ENCODE data around the gene DBN1.

DBN1 gene

DNA sequence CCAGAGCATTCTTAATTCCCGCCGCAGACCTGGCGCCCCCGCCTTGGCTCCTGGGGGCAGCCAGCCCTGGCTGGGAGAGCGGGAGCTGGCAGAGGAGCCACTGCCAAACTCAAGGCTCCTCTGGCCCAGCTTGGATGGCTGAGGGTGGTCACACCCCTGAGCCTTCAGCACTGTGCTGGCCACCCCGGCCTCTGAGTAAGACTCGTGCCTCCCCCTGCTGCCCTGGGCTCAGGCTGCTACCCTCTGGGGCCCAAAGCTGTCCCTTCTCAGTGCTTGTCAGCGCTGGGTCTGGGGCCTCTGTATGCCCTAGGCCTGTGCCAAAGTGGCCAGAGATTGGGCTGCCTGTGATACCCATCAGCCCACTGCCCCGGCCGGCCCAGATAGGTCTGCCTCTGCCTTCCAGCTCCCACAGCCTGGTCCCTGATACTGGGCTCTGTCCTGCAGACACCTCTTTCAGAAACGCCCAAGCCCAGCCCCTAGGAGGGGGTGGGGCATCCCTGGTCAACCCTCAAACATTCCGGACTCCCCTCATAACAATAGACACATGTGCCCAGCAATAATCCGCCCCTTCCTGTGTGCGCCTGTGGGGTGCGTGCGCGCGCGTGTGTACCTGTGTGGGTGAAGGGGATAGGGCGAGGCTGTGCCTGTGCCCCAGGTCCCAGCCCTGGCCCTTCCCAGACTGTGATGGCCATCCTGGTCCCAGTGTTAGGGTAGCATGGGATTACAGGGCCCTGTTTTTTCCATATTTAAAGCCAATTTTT is 31.2 kb downstream of the DBN1 start:
- no peak for DNase-seq

DNA sequence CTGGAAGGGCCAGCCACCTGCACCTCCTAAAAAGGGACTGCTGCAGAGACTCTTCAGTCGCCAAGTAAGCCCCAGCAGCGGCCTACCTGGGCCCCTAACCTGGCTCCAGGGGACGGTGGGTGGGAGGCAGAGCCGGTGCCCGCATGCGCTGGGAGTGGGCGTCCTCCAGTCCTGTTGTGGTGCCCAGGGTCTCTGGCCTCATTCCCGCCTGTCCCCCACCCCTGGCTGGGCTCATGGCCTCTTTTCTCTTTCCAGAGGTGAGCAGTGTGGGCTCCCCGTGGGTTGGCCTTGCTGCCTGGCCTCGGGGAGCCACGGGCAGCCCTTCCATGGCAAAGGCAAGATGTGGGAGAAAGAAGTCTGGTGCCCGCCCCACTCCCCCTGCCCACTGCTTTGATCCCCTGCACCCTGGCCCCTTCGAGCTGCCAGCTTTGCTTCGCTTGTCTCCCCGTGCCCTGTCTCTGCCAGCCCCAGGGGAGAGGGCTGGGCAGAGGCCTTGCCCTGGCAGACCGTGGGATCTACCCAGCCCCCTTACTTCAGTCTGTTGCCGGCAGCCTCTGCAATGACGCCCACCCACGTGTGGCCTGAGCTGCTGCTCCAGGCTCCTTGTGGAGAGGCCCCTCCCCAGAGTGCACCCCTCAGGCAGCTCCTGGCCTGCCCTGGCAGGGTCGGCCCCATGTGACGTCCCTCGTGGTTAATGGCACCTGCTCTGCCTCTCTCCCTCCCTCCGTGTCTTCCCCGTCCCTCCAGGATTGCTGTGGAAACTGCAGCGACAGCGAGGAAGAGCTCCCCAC is 32.2 kb downstream of the DBN1 start:
- DNase-seq: no peak

DNA sequence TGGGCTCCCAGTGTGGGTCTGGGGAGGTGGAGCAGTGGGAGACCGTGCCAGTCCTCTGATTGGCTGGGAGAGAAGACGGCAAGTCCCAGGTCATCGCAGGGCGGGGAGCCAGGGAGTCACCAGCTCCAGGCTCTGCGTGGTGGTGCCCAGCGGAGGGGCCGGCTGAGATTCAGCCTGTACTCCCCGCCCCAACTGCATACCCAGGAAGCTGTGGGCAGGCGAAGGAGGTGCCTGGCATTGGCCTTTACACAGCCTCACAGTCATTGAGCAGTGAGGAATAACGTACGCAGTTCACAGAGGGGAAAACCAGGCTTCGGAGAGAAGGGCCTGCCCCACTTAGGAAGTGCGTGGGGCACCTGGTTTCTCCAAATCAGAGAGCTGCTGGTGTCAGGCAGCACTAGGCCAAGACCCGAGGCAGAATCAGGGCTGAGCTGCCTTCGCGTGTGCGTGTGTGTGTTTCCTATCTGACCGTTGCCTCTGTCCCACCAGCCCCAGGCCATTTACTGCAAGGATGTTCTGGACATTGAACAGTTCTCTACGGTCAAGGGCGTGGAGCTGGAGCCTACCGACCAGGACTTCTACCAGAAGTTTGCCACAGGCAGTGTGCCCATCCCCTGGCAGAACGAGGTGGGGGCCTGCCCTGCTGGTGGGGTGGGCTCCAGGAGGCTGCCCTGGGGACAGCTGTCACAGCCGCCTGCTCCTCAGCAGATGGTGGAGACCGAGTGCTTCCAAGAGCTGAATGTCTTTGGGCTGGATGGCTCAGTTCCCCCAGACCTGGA is 33.0 kb downstream of the DBN1 start:
- no peak for DNase-seq

DNA sequence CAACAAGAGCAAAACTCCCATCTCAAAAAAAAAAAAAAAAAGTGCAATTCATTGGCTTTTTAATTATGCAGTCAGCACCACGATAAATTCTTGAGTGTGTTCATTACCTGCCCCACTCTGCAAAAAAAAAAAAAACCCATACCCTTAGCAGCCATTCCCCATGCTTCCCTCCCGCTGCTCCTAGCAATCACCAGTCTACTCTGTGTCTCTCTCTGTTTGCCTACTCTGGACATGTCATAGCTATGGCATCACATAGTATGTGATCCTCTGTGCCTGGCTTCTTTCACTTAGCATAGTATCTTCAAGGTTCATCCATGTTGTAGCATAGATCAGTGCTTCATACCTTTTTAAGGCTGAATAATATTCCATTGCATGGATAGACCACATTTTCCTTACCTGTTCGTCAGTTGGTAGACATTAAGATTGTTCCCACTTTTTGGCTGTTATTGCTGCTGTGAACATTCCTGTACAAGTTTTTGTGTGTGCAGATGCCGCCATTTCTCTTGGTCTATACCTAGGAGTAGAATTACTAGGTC is 33.8 kb downstream of the DBN1 start:
- no peak for DNase-seq

DNA sequence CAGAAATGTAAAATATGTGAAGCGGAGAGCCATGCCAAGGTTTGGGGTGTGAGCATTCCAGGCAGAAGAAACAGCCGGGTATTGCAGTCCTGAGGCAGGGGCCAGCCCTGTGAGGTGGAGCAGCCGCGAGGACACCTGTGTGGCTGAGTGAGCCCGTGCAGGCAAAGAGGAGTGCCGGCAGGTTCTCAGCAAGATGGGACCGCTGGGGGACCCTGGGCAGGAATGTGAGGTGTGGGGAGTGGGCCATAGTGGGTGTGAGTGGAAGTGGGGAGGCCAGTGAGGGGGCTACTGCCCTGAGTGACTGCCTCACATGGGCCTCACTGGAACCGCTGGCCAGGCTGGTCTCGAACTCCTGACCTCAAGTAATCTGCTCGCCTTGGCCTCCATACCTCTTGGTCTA is 35.0 kb downstream of the DBN1 start:
- DNase-seq: no peak

DNA sequence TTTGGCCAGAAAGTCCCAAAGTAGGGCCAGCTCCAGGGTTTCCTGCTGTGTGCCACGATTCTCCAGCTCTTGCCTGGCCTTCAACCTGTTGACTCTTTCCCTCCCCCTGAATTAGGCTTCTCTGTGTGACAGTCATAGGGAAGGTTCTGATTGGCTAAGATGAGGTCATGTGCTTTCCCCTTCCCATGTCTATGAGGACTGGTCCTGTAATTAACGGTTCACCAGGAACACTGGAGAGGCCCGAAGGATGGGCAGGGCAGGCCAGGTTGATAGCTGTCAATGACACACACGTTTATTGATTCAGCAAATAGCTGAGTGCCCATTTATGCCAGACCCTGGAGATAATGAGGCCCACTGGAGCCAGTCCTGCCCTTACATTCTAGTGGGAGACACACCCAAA is 35.8 kb downstream of the DBN1 start:
- DNase-seq: peak in 2 of 3 experiments; percentile 19 to 45

DNA sequence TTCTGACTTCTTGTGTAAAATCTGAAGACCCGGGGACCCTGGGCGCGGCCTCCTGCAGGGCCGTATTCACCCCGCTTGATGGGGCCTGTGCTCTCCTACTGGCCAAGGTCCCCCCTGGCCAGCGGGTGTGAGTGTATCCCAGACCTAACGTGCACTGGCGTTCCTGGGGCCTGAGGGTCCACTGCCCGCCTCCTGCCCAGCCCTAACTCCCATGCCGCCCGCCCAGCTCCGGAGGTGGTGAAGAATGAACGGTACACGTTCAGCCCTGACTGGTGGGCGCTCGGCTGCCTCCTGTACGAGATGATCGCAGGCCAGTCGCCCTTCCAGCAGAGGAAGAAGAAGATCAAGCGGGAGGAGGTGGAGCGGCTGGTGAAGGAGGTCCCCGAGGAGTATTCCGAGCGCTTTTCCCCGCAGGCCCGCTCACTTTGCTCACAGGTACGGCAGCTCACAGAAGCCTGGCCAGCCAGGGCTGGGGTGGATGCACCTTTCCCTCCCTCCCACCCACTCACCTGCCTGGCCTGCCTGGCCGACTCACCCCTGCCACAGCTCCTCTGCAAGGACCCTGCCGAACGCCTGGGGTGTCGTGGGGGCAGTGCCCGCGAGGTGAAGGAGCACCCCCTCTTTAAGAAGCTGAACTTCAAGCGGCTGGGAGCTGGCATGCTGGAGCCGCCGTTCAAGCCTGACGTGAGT is 37.4 kb downstream of the DBN1 start:
- DNase-seq: no peak

DNA sequence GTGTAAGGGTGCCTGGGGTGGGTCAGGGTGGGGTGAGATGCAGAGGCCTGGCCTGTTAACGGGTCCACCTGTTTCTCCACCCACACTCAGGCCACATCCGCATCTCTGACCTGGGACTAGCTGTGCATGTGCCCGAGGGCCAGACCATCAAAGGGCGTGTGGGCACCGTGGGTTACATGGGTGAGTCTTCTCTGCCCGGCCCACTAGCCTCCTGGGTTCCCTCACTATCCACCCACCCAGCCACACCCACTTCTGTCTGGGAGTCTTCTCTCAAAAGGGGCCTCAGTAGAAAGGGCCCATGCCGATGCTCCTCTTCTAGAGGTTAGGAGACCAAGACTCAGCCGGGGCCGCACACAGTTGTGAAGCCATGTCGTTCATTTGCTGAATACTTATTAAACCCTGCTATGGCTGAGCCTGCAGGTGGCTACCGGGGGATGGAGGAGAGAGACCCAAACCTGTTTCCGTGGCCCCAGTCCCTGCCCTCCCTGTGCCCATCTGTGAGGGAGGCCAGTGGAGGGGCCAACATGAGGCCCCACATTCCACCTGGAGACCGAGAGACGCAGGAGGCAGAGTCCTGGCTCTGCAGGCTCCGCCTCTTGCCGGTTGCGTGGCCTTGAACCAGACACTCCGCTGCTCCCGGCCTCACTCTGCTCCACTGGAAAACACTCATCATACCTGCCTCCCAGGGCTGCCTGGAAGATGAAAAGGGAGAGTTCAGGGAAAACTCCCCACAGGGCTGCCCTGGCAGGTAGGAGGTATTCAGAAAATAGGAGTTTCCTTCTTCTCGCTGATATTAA is 38.3 kb downstream of the DBN1 start:
- no peak for DNase-seq

DNA sequence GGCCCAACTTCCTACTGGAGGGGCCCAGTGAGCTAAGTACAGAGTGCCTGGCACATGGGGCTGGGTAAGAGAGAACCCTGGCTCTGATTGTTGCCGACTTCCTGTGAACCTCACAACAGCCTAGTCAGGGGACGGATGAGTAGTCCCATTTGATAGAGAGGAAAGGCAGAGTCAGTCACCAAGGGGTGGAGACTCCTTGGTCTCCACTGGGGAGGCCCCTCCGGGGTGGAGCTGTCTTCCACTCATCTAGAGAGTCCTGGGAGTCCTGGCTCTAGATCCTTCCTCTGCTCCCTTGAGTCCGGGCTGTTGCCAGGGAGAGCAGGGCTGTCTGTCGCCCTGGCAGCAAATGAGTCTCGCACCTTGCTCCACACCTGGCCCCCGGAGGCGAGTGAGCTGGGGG is 39.0 kb downstream of the DBN1 start:
- no peak for DNase-seq

DNA sequence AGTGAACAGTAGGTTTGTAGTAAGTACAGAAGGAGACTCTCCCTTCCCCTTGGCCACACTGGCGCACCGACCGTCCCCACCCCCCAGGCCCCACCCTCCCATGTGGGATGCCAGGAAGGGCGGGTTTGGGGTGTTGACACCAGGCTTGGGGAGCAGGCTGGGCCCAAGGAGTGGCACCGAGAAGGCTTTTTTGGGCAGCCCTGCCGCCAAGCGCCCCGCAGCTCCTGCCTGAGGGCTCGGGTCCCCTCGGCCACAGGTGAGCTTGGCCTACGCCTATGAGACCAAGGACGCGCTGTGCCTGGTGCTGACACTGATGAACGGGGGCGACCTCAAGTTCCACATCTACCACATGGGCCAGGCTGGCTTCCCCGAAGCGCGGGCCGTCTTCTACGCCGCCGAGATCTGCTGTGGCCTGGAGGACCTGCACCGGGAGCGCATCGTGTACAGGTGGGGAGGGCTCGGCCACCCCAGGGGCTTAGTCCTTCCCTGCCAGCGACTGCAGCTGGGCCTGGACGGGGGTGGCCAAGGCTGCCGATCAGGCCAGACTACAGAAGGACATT is 39.7 kb downstream of the DBN1 start:
- DNase-seq: no peak

DNA sequence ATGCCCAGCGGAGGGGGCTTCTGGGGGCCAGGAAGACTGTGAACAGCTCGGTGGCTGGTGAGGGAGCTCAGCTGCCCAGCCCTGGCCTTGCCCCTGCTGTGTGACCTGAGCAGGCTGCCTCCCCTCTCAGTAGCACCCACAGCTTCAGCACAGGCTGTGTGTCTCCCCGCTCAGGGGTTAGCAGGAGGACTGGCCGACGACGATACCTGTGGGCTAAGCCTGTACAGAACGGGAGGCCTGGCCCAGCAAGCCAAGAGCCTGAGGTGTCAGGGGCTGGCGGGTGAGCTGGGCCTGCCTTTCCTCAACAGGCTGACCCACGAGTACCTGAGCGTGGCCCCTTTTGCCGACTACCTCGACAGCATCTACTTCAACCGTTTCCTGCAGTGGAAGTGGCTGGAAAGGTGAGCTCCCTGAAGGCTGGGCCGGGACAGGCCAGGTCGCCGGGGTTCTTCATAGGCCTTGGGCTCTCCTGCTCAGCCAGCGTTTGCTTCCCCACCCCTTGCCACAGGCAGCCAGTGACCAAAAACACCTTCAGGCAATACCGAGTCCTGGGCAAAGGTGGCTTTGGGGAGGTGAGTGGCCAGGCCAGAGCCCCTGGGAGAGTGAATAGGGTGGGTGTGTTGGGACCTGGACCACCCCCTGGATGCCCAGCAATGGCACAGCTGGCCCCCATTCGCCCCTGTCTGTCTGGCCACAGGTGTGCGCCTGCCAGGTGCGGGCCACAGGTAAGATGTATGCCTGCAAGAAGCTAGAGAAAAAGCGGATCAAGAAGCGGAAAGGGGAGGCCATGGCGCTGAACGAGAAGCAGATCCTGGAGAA is 40.4 kb downstream of the DBN1 start:
- no peak for DNase-seq

DNA sequence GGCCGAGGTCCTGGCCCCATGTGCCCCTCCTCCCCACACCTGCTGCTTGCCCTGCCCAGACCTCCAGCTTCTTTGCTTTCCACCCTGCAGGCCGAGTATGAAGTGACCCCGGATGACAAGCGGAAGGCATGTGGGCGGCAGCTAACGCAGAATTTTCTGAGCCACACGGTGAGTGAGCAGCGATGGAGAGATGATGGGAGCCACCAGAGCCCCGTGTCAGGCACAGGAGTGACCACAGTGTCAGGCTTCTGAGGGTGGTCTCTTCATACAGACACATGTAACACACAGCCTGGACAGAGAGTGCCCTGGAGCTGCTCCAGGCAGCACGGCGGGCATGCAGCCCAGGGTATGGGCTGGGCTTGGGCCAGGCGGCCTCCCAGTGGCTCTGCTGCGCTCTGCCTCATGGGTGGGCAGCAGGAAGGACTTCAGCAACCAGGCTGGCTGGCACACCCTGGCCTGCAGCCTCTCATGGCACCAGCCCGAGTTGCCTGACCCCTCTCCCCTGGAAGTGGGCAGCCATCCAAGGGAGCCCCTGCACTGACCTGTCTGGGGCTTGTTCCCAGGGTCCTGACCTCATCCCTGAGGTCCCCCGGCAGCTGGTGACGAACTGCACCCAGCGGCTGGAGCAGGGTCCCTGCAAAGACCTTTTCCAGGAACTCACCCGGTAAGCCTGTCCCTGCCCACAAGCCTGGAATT is 41.1 kb downstream of the DBN1 start:
- no peak for DNase-seq

DNA sequence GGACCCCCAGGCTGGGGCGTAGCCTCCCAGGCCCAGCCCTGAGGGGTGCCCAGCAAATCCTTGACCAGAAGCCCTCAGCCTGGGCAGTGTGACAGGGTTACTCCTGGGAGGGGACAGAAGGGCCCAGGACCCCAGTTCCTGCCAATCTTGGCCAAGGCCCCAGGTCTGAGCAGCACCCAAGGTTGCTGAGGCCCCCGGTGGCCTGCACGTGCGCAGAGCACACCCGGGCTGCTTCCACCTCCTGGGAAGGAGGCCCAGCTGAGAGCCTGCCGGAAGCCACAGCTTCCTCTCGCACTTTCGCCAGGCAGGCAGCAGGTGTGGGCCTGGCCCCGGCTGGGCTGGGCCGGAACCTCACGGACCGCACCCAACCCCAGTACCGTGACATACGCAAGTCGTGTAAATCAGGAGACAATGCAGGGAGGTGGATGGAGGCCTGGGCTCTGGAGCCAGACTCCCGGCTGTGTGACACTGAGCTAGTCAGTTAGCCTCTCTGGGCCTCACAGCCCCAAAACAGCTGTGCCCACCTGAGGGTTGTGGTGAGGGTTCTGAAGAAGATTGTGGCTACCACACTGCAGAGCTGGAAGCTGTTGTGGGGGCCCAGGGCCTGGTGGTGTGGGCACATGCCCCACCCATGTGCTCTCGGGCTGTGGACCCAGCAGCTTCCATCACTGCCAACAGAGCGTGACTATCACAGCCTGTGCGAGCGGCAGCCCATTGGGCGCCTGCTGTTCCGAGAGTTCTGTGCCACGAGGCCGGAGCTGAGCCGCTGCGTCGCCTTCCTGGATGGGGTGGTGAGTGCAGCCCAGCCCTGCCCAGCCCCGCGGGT is 41.9 kb downstream of the DBN1 start:
- DNase-seq: no peak

DNA sequence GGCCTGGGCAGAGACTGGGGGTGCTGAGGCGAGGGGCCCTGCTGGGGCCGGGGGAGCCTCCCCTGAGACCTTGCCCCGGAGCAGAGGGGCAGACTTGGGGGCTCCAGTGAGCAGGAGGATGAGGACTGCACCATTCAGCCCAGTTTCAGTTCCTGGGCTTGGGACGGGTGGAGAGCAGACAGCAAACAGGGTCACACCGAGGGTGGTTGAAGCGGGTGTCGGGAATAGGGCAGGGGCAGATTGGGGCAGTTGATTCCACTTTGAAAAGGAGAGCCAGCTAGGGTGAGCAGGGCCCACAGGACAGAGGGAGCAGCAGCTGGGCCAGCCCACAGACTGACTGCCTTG is 42.5 kb downstream of the DBN1 start:
- DNase-seq: no peak

DNA sequence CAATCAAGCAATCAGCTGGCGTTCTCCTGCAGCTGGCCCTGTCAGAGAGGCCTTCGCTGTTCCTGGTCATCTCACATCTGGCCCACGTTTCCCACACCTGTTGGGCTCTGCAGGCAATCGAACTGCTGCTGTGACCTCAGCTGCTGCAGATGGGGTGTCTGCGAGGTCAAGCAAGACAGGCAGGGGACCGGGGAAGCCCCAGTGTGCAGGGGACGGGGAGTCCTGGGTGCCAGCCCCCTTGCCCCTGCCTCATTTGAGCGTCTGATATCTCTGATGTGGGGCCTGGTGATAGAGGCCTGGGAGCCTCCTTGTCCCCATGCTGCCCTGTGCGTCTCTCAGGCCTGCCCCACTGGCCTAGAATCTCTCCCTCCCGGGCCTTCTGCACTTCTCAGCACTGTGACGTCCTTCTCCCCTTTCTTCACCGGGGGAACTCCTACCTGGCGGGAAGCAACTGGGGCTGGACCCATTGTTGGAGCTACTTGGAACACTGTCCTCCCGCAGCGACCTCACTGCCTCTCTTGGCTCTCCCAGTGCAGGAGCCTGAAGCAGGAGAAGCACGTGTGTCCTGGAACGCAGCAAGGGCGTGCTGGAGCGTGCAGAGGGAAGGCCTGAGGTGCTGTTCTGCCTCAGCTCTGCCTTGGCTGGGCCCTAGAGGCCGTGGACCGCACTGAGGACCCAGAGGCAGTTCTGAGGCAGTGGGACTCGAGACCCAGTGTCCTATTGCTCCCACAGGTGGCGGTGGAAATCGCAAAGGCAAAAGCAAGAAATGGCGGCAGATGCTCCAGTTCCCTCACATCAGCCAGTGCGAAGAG is 43.1 kb downstream of the DBN1 start:
- no peak for DNase-seq

DNA sequence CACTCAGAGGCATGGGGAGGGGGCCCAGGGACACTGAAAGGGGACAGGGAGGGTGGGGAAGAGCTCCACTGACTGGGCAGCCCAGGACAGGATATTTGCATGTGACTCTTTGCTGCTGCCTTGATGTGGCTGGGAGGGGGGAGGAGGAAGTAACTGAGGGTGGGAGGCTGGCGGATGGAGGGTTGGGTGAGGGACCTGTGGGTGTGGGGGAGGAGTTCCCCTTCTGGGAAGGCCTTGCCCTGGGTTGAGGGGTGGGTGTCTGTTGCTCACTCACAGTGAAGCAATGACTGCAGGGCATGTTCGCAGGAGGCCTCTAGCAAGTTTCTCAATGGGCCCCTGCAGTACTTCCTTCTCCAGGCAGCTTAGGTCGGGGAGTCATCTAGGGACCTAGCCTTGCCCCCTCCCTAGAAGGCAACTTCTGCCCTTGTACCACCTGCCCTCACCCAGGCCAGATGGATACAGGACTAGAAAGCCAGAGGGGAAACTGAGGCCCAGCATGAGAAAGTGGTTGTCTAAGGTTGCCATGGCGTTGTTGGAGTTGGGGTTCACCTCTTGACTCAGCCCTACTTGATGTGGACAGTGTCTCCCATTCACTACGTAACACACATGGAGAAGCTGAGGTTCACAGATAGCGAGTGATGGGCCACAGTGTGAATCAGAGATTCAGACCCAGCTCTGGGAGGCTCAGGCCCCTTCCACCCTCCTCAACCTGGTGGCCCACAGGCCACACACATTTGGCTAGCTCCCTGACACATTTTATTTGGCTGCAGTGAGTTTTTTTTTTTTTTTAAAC is 44.0 kb downstream of the DBN1 start:
- DNase-seq: no peak

DNA sequence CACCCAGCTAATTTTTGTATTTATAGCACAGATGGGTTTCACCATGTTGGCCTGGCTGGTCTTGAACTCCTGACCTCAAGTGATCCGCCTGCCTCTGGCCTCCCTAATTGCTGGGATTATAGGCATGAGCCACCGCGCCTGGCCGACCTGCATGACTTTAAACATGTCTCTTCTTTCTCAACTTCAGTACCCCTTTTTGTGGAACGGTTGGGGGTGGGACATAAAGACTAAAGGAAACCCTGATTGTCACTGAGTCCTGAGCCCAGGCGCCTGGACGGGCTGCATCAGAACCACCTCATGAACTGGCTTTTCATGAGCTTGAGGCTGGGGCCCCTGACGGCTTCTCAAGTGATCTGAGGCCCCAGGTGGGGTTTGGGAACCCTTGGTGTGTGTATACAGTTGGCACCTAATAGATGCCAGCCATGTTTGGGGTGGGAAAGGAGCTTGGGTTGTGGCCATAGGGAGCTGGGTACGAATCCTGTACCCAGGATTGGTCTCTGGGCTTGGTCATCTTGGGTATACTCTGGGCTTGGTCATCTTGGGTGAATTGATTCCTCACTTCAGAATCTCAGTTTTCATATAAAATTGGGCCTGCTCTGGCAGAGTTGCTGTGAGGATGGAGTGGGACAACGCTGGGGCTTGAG is 44.7 kb downstream of the DBN1 start:
- DNase-seq: no peak

Data from NCI-H1417 (cell line).